SU-DHL-6 (cell line): Measurements from ENCODE around the gene MAST4.

Experiments used
- EZH2phosphoT487 ChIP-seq: fragments of 200-600 bp; sonication (generic), shearing (Covaris generic); conservative IDR thresholded peaks from 2 replicates; pipeline ENCODE4 v1.6.1; 2018; ENCODE audit warnings: mild to moderate bottlenecking, antibody characterized with exemption, low read length, moderate library complexity, mixed read lengths
- TF ChIP-seq, protein P1 (sequence below): fragments of 200-600 bp; sonication (generic); IDR thresholded peaks from one replicate; pipeline ENCODE4 v1.5.1; 2017; ENCODE audit warnings: antibody characterized with exemption, mild to moderate bottlenecking, low read length, moderate library complexity; ENCODE audit not compliant: insufficient read depth, poor library complexity, severe bottlenecking

DNA sequence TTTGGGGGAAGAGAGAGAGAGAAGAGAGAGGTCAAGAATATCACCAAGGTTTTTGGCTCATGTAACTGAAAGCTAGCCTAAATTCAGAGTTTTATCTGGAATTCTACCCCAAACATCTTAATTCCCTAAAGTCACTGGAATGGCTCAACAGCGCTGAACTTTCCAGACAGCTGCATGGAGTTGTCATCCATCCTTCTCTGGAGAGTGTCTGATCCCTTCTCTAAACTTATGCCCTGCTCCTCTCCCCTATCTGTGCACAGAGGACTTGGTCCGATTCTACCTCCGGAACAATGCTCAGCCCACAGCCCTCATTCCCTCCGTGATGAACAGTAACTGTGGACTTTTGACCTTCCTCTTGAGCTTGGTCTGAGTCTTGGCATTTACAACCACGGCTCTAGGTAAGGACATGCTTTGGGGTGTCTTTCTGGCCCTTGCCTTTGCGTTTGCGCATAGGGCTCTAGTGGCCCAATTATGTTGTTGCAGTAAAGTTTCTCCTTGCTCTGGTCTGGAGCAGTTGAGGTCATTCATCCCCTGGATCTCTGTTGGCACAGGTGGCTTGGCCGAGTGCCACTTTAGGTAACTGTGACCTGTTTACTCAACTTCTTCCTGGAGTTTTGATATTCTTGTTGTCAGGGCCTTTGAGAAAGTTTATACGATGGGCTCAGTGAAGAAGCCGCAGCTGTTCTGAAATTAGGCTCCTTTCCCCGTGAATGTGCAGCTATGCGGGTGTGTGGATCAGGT, 618.7 kb downstream of the MAST4 start:
- TF ChIP-seq, protein P1, sequence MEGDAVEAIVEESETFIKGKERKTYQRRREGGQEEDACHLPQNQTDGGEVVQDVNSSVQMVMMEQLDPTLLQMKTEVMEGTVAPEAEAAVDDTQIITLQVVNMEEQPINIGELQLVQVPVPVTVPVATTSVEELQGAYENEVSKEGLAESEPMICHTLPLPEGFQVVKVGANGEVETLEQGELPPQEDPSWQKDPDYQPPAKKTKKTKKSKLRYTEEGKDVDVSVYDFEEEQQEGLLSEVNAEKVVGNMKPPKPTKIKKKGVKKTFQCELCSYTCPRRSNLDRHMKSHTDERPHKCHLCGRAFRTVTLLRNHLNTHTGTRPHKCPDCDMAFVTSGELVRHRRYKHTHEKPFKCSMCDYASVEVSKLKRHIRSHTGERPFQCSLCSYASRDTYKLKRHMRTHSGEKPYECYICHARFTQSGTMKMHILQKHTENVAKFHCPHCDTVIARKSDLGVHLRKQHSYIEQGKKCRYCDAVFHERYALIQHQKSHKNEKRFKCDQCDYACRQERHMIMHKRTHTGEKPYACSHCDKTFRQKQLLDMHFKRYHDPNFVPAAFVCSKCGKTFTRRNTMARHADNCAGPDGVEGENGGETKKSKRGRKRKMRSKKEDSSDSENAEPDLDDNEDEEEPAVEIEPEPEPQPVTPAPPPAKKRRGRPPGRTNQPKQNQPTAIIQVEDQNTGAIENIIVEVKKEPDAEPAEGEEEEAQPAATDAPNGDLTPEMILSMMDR, result no peak
- TF ChIP-seq EZH2phosphoT487, result no peak
